Middle frontal gyrus (tissue), 1 donor: Measurements from ENCODE around the gene WDR81.

Source experiments
- DNase-seq: peaks from one replicate; pipeline ENCODE4 v3.0.0-alpha.2; 2015; ENCODE audit warnings: low spot score; ENCODE audit errors: extremely low spot score

Gene WDR81

DNA sequence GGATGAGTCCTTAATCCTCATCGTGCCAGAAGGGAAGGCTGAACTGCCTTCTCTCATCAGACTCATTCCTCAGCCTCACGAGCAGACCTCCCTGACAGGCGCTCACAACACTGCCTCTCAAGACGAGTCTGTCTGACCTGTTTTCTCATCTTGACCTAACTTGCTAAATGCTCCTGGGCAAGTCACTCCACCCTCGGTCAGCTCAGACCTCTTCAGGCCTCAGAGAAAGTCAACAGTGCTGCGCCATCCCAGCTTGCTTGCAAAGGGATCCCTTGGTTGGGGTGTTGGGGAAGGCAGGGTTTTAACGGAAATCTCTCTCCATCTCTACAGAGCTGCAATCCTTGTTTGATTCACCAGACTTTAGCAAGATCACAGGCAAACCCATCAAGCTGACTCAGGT is 52.4 kb downstream of the WDR81 start:
- DNase-seq, result no peak

DNA sequence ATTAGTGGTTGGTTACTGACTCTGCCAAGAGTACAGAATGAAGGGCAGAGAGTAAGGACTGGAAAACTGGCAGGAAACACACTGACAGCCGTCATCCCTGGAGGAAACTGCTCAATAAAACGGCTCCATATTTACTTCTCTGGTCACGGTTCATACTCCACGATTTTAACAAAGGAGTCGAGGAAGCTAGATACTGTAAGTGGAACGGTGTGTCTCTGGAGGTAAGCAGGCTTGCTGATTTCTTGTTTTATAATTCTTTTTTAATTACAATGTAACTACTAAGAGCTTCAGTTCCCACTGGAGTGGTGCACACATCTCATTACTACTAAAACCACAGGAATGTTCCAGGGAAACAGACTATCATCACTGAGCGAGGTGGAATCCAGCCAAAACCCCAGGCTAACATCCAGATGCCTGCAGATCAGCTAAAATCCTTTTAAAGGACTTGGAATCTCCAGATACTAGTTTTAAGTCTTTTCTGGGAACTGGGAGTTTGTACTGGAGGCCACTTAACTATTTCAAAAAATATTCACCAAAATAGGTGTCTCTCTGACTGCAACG is 55.1 kb downstream of the WDR81 start:
- no peak for DNase-seq

GRCh38 chr17:1782171-1782567 is 57.7 kb downstream of the WDR81 start:
- DNase-seq, result no peak

GRCh38 chr17:1783271-1783670 is 58.8 kb downstream of the WDR81 start:
- no peak for DNase-seq

DNA sequence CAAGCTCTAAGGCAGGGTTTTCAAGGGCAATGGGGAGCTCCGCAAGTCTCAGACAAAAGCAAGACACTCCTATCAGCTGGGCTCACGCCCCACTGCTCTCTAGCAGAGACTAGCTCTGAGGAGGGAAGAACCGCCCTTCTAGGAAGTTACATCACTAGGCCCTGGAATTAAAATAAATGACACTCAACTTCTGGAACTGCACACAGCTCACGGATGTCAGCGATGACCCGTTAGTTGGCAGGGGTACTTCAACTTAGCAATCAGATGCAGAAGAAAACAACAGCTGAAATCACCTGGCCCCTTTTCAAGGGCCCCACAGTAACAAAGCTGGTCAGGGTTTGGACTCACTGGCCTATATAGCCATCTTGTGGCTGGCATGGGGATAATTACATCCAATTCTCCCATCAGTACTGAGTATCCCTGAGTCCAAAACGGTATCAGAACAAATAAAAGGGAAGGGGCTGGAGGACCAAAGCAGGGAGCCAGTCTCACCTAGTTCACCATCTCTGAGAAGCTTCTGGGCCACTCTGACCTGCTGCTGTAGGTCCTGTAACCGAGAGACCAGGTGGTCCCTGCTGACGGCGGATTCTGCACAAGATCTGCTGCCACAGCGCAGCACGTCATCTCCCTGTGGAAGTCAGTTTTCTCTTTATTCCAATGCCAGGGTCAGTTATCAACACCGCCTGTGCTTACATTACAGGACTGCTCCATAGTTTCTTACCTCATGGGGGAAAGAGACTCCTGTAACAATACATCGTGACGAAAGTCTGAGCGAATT is 59.5 kb downstream of the WDR81 start:
- DNase-seq, result no peak

- no peak for DNase-seq
These were observed 61.4 kb downstream of the WDR81 start for GRCh38 chr17:1785930-1786329.

- no peak for DNase-seq
These were observed 62.2 kb downstream of the WDR81 start for GRCh38 chr17:1786708-1787107.

DNA sequence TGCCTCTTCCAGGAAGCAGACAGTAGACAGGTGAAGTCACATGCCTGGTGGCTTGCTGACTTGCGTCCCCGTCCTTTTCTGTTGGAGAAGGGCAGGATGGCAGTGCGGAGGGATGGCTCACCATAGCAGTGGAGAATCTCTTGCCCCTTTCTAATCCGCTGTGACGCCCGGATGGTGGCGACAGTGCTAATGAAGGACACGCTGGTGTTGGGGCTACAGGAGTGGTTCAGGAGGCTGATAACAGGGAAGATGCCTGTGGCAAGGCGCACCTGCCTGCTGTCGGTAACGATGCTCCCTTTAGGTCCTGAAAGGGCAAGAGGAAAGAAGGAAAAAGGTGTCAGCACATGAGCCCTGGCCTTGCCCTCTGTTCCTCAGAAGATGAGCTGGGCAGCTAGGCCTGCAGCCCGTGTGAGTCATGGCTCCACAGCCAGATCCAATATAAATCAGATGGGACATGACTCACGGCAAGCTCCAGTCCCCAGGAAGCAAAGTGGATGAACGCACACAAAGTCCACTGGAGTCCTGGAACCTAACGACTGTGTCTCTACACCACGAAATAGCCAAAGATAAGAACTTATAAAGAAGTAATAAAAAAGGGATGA is 62.9 kb downstream of the WDR81 start:
- no peak for DNase-seq
